HUES64 (cell line): ENCODE data around the gene ESR1.
A peak's percentile ranks its signal among the peaks of the same experiment; 100 is the strongest.
"Not testable (repeated sequence)": the region's sequence is repeated elsewhere in the genome, so short reads cannot be mapped to it uniquely, and the experiment has no call there.

Experiments used
- H3K27ac ChIP-seq: 2 replicates; pipeline ENCODE4 v1.7.0; 2013; ENCODE audit warnings: low read depth, low read length, inconsistent platforms
- H3K27me3 ChIP-seq: 2 replicates; pipeline ENCODE4 v1.6.1; 2013; ENCODE audit warnings: mild to moderate bottlenecking, low read length; ENCODE audit not compliant: insufficient read depth
- H3K36me3 ChIP-seq: 2 replicates; pipeline ENCODE4 v1.6.1; 2013; ENCODE audit warnings: mild to moderate bottlenecking, low read length; ENCODE audit not compliant: insufficient read depth
- H3K4me1 ChIP-seq: 2 replicates; pipeline ENCODE4 v1.6.1; 2013; ENCODE audit warnings: mild to moderate bottlenecking, low read length, moderate library complexity; ENCODE audit not compliant: insufficient read depth
- H3K4me3 ChIP-seq: 2 replicates; pipeline ENCODE4 v1.5.1; 2013; ENCODE audit warnings: mild to moderate bottlenecking, low read length, moderate library complexity
- H3K9ac ChIP-seq: 2 replicates; pipeline ENCODE4 v1.6.1; 2013; ENCODE audit warnings: mild to moderate bottlenecking, low read depth, low read length
- H3K9me3 ChIP-seq: 2 replicates; pipeline ENCODE4 v1.6.1; 2013; ENCODE audit warnings: low read depth, low read length; ENCODE audit not compliant: insufficient read depth
- WGBS: fragments of 150-250, 120-280 bp; methylation state at CpG from one replicate; pipeline ENCODE4 v1.1.7; 2013; ENCODE audit warnings: missing lambda C conversion rate; 5-methylcytosine and 5-hydroxymethylcytosine counted together

ESR1 gene

GRCh38 chr6:151899796-151900195 is 92.3 kb downstream of the ESR1 start:
- not testable (repeated sequence) for H3K36me3 ChIP-seq, H3K9me3 ChIP-seq, H3K4me1 ChIP-seq, H3K27me3 ChIP-seq, H3K27ac ChIP-seq, H3K4me3 ChIP-seq, H3K9ac ChIP-seq
- WGBS = 97% methylated on average over 15 of the region's 15 CpGs

GRCh38 chr6:151900256-151900655 is 92.8 kb downstream of the ESR1 start:
- no peaks in the 10 kb centered on the region for H3K9me3 ChIP-seq
- no peaks in the 10 kb centered on the region for H3K27me3 ChIP-seq
- H3K27ac ChIP-seq = no peak overlapping the region
- H3K36me3 ChIP-seq = no peaks in the 10 kb centered on the region
- H3K9ac ChIP-seq = no peak overlapping the region
- no peak overlapping the region for H3K4me3 ChIP-seq
- WGBS = 91% methylated on average over 2 of the region's 2 CpGs
- H3K4me1 ChIP-seq = no peaks in the 10 kb centered on the region

GRCh38 chr6:151901009-151901411 is 93.5 kb downstream of the ESR1 start:
- WGBS = 90% methylated on average over 6 of the region's 6 CpGs
- Histone ChIP-seq H3K36me3 (no peaks in the 10 kb centered on the region), H3K27ac (no peak overlapping the region), H3K9me3 (no peaks in the 10 kb centered on the region), H3K4me3 (no peak overlapping the region), H3K27me3 (no peaks in the 10 kb centered on the region), H3K4me1 (no peaks in the 10 kb centered on the region), H3K9ac (no peak overlapping the region)

GRCh38 chr6:151904631-151905030 is 97.1 kb downstream of the ESR1 start:
- Histone ChIP-seq H3K36me3 (no peaks in the 10 kb centered on the region), H3K9me3 (no peaks in the 10 kb centered on the region), H3K27ac (no peak overlapping the region), H3K27me3 (no peaks in the 10 kb centered on the region), H3K4me1 (no peaks in the 10 kb centered on the region), H3K4me3 (no peak overlapping the region), H3K9ac (no peak overlapping the region)
- 94% methylated on average over 2 of the region's 4 CpGs for WGBS

- 94% methylated on average over 3 of the region's 3 CpGs for WGBS
- Histone ChIP-seq H3K4me3 (no peak overlapping the region), H3K36me3 (no peaks in the 10 kb centered on the region), H3K4me1 (no peaks in the 10 kb centered on the region), H3K27ac (no peak overlapping the region), H3K27me3 (no peaks in the 10 kb centered on the region), H3K9ac (no peak overlapping the region), H3K9me3 (no peaks in the 10 kb centered on the region)
Measured at GRCh38 chr6:151905072-151905471, 97.6 kb downstream of the ESR1 start.

- H3K4me1 ChIP-seq = no peaks in the 10 kb centered on the region
- no peaks in the 10 kb centered on the region for H3K9me3 ChIP-seq
- no peak overlapping the region for H3K27ac ChIP-seq
- WGBS = 98% methylated on average over 4 of the region's 4 CpGs
- no peak overlapping the region for H3K4me3 ChIP-seq
- H3K27me3 ChIP-seq = no peaks in the 10 kb centered on the region
- H3K36me3 ChIP-seq = no peaks in the 10 kb centered on the region
- no peak overlapping the region for H3K9ac ChIP-seq
Measured at GRCh38 chr6:151905854-151906253, 98.4 kb downstream of the ESR1 start.

- WGBS = 85% methylated on average over 2 of the region's 2 CpGs
- Histone ChIP-seq H3K4me1 (peaks cover 12% of the 10 kb centered on the region), H3K9ac (no peak overlapping the region), H3K27ac (no peak overlapping the region), H3K4me3 (no peak overlapping the region), H3K27me3 (no peaks in the 10 kb centered on the region), H3K9me3 (no peaks in the 10 kb centered on the region), H3K36me3 (no peaks in the 10 kb centered on the region)
Measured at GRCh38 chr6:151911401-151911800, 103.9 kb downstream of the ESR1 start.

GRCh38 chr6:151914484-151914883 is 107.0 kb downstream of the ESR1 start:
- no CpG with 5 or more reads among the region's 4 CpGs for WGBS

GRCh38 chr6:151916075-151916474 is 108.6 kb downstream of the ESR1 start:
- no peaks in the 10 kb centered on the region for H3K27me3 ChIP-seq
- H3K9me3 ChIP-seq = no peaks in the 10 kb centered on the region
- H3K4me1 ChIP-seq = peaks cover 12% of the 10 kb centered on the region
- H3K4me3 ChIP-seq = no peak overlapping the region
- H3K36me3 ChIP-seq = no peaks in the 10 kb centered on the region
- H3K9ac ChIP-seq = no peak overlapping the region
- 97% methylated on average over 2 of the region's 3 CpGs for WGBS
- no peak overlapping the region for H3K27ac ChIP-seq

More at GRCh38 chr6:151914484-151914883, 107.0 kb downstream of the ESR1 start:
- no peak overlapping the region for H3K4me3 ChIP-seq
- peak overlapping the region; percentile 7; the same call in 1 of the 2 replicates for H3K27ac ChIP-seq
- H3K36me3 ChIP-seq = no peaks in the 10 kb centered on the region
- H3K9me3 ChIP-seq = no peaks in the 10 kb centered on the region
- H3K4me1 ChIP-seq = peaks cover 12% of the 10 kb centered on the region
- H3K27me3 ChIP-seq = no peaks in the 10 kb centered on the region
- H3K9ac ChIP-seq = no peak overlapping the region

- H3K27ac ChIP-seq = no peak overlapping the region
- H3K27me3 ChIP-seq = no peaks in the 10 kb centered on the region
- H3K36me3 ChIP-seq = no peaks in the 10 kb centered on the region
- H3K4me1 ChIP-seq = peaks cover 12% of the 10 kb centered on the region
- no peak overlapping the region for H3K9ac ChIP-seq
- no peaks in the 10 kb centered on the region for H3K9me3 ChIP-seq
- no peak overlapping the region for H3K4me3 ChIP-seq
- 94% methylated on average over 3 of the region's 3 CpGs for whole genome bisulfite sequencing
Measured at GRCh38 chr6:151916680-151917164, 109.2 kb downstream of the ESR1 start.

- H3K27ac ChIP-seq = no peak overlapping the region
- H3K9me3 ChIP-seq = no peaks in the 10 kb centered on the region
- H3K4me3 ChIP-seq = no peak overlapping the region
- H3K36me3 ChIP-seq = no peaks in the 10 kb centered on the region
- no peaks in the 10 kb centered on the region for H3K27me3 ChIP-seq
- 94% methylated on average over 3 of the region's 6 CpGs for WGBS
- peaks cover 12% of the 10 kb centered on the region for H3K4me1 ChIP-seq
- H3K9ac ChIP-seq = no peak overlapping the region
Measured at GRCh38 chr6:151917531-151918329, 110.2 kb downstream of the ESR1 start.
